Hepatocyte (in vitro differentiated cells): ENCODE data around the gene FCAR.

ENCODE experiments used
- CTCF ChIP-seq: fragments of 200-600 bp; sonication (generic); IDR thresholded peaks from 2 replicates; pipeline ENCODE4 v1.5.1; 2016; ENCODE audit warnings: antibody characterized with exemption, mild to moderate bottlenecking; ENCODE audit not compliant: poor library complexity
- EZH2phosphoT487 ChIP-seq: fragments of 200-600 bp; sonication (generic); IDR thresholded peaks from one replicate; pipeline ENCODE4 v1.6.1; 2018; ENCODE audit warnings: antibody characterized with exemption, mild to moderate bottlenecking, low read depth, moderate library complexity; ENCODE audit not compliant: unreplicated experiment, severe bottlenecking

GRCh38 chr19:54918499-54918898 is 44.5 kb downstream of the FCAR start:
- TF ChIP-seq CTCF: no peak
- TF ChIP-seq EZH2phosphoT487: no peak
